Hematopoietic multipotent progenitor cell treated with erythropoietin and hydrocortisone succinate and interleukin-3 and kit ligand, for 15 days (in vitro differentiated cells): Measurements from ENCODE around the gene PCCA.
"Not testable (repeated sequence)": the region's sequence is repeated elsewhere in the genome, so short reads cannot be mapped to it uniquely, and the experiment has no call there.

Source experiments
- DNase-seq: peaks from one replicate; pipeline ENCODE4 v3.0.0-alpha.2; 2015; ENCODE audit warnings: low spot score

Gene PCCA

DNA sequence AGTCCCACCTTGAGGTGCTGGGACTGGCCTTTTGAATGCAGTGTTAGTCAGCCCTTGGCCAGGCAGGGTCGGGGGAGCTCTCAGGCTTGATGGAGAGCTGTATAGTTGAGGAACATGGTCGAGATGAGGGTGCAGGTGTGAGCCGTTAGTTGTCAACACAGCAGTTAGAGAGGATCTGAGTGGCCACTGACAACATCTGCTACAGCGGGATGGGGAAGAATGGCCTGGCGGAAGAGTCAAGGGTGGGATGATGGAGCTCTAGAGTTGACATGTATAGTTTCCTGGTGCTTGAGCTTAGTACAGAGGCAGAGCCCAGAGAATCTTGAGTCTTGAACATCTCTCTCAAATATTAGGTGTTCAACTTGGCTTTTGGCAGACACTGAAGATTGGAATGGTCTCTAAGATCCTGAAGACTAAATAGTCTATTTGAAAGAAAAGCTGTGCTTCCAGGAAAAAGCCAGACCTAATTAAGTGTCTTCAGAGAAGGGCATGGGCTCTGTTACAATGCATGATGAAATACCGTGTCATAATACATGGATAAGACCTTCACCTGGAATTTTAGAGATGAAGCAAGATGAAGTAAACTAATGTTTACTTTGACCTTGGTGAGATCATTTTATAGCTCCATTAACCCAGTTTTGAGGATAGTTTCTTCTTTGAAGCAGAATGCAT lies 9.7 kb downstream of the PCCA start:
- DNase-seq: no peak

DNA sequence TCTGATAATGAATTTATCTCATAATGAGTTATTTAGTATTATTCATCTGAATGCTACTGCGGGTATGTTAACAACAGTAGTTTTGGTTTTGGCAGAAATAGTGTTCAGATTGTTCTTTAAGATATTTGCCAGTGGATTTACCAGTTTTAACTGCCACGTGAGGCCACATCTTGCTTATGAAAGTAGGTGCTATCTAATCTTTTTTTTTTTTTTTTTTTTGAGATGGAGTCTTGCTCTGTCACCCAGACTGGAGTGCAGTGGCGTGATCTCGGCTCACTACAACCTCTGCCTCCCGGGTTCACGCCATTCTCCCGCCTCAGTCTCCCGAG lies 10.2 kb downstream of the PCCA start:
- not testable (repeated sequence) for DNase-seq

DNA sequence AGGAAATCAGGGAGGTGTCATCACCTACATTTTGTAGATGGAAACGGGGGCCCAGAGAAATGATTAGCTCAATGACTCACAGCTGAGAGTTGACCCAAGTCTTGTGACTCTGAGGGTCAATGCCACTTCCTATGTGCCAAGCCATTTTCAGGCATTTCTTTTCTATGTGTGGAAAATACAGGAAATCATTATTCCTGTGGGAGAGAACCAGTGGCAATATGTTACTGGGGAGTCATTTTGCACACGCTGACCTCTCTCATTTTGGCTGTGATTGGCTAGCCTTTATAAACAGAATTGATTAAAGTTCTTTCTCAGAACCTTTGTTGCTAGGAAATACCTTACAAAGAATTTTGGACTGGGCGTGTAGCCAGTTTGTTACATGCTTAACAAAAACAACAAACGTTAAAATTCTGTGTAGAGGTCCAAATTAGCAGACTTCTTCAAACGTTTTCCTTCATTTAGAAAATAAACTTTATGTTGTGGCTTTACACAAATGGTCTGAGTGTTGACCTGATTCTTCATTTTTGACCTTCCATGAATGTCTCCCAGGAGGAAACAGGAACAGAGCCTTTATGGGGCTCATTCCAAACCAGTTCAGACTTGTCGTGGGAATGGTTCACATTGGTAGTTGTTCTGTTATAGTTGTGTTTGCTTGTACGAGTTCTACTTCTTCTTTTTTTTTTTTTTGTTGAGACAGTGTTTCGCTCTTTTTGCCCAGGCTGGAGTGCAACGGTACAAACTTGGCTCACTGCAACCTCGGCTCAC lies 11.4 kb downstream of the PCCA start:
- DNase-seq: no peak

DNA sequence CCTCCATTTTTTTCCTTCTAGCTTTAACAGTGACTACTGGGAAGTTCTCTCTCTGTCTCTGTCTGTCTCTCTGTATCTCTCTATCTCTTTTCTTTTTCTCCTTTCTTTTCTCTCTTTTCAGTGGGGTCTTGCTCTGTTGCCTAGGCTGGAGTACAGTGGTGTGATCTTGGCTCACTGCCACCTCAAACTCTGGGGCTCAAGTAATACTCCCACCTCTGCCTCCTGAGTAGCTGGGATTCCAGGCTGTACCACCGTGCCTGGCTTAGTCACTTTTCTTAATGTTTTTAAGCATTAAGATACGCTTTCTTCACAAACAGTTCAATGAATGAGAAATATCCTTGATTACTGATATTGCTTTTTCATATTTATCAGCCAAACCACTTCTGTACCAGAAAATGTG lies 13.1 kb downstream of the PCCA start:
- DNase-seq: no peak

DNA sequence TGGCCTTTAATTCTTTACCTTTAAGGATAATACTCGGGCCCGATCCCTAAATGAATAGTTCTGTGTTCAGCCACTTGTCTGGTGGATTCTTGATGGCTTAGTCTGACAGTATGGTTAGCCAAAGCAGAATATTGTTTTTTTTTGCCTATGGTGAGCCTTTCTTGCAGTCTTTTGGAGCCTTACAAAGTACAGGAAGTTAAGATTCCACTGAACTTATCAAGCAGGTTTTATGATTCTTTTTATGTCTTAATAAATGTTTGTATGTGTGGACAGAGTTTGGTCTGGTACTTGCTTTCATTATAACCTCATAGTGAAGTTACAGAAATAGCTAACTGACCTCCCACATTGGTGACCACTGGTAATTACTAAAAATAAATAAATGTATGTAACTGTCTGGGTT lies 17.1 kb downstream of the PCCA start:
- DNase-seq: no peak

DNA sequence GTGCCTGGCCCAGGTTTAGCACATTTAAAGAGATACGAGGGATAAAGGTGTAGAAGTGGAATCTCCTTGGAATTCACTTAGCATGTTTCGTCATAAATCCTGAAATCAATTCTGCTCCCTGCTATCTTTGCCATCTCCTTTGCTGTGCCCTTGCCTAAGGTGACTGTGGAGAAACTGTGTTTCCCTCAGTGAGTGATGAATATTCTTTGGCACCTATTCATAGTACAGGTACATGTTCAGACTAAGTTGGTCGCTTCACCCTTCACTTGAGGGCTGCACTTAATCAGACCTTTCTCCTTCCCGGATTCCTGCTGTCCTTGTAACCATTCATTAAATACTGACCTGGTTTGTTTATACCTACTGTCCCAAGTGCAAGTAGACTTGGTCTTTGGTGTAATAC lies 17.8 kb downstream of the PCCA start:
- no peak for DNase-seq

DNA sequence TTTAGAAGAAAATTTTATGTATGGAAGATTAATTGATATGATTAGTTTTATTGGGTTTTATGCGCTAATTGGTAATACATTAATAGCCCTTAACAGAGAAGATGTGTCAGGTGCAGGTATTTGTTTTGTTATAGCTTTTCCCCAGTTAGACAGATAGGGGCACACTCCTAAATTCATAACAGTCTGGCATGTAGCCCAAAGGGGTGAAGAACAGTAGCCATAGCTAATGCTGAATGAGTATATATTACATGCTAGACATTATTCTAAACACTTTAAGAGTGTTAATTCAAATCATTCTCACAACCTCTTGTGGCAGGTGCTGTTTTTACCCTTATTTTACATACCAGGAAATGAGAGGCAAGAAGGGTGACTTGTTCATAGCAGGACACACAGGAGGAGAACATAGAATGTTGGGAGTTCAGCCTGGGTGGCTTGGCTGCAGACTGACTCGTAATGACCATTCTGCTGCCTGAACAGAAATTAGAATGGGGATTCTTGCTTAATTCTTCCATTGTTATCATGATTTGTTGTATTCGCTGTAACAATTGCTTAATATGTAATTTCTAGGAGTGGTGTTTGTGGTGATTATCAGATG lies 20.1 kb downstream of the PCCA start:
- DNase-seq: no peak

DNA sequence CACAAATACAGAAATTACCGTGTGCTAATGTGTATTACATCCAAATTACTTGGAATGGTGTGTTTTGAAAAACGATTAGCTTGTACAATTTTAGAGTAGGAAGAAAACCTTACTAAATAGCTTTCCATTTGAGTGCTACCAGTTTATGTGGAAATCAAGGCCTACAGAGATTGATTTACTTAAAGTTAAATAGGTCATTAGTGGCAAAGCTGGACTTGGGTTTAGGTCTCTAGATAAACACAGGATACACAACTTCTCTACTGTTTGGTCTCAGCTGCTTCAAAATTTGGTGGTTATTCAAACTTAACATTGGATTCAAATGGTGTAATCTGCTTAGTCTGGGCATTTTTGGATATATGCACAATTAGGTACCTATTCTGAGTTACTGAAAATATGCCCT lies 21.4 kb downstream of the PCCA start:
- DNase-seq: no peak

GRCh38 chr13:100112186-100112838 lies 23.4 kb downstream of the PCCA start:
- DNase-seq: no peak

DNA sequence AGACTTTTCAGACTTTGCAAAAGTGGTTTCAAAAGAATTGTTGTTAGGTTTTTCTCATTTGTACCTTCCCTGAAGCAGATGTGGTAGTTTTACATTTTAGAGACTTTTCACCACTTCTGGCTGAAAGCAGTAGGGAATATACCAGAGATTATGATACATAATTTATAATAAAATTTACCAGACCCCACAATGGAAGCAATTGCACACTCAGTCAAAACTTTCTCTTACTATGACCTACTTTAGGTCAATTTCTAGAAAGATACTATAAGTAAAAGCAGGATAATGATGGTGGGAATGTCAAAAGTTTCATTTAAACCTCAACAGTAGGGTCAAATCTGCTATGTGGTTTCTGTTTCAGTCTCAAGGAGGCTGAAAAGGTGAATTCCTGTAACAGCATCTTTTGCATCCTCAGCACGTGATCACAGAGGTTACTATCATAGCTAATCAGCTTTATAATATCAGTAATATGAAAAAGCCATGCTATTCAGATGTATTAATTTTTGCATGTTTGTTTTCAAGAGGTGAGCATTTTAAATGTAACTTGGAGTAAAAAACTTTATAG lies 26.9 kb downstream of the PCCA start:
- no peak for DNase-seq

DNA sequence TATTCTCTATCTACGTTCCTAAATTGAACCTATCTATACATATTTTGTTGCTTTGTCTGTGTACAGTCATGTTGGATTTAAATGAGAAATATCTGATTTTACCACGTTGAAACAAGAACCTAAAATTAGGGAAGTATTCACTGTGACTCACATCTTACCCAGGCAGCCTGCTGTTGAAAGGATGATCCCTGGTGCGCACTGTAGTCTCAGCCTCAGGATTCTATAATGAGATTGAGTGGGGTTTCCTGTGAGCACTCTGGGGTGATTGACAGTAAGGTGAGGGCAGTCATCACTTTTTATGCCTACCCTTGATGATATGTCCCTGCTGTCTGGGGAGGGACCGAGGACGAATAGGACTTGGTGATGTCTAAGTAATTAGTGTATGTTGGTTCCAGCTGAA lies 35.4 kb downstream of the PCCA start:
- no peak for DNase-seq

DNA sequence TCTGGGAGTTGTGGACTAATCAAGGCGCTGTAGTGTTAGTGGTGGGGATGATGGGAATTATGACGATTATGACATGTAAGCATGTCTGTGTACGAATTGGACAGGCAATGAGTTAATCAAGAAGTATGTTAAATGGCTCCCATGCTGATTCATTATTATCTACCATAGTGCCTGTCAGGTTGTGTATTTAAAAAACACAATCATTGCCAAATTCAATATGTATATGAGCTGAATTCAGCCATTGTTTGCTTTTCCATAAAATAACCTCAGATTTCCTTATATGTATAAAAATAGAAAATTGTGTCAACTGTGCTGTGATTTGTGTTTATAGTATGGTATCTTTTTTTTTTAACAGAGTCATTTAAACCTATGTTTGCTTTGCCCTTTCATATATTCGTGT lies 37.1 kb downstream of the PCCA start:
- DNase-seq: no peak

DNA sequence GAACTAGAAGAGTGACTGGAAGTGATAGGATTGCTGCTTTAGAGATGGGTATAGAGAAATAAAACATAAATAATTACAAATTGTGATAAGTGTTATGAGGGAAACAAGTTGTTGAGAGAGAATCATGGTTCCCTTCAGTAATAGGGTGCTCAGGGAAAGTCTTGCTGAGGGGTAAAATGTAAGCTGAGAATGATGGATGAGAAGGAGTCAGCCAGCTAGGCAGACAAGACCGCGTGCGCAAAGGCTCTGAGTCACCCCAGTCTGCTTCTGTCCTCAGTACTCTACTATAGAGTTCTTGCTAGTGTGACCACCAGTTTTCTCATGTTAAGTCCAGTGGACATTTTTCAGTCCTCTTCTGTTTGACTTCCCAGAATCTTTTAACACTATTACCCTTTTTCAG lies 39.5 kb downstream of the PCCA start:
- DNase-seq: no peak

- DNase-seq: no peak
Observed at GRCh38 chr13:100128838-100129237, 39.9 kb downstream of the PCCA start.

- DNase-seq: no peak
Observed at GRCh38 chr13:100129605-100130004, 40.7 kb downstream of the PCCA start.

- DNase-seq: no peak
Observed at GRCh38 chr13:100130092-100130491, 41.2 kb downstream of the PCCA start.

DNA sequence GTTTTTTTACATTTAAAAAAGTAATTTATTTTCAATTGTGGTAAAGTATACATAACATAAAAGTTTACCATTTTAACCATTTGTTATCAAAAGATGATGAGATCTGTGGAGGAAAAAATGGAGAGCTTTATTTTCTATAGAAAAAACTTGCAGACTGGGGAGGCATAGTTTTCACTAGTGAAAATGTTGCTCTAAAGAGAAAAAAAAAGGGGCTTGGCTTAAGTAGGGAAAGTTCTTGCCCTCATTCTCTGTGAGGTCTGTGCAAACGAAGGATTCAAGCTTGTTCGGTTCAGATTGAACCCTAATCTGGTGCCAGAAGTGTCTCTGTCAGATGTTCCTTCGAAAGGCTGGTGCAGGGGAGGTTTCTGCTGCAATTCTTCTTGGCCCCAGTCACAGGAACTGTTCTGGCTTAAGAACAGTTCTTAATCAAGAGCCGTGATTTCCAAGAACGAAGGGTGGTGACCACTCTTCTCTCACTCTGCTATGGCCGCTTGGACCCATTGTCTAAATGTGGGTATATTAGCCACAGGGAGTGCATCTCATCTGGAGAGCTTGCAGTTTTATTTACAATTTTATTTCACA lies 42.1 kb downstream of the PCCA start:
- DNase-seq: no peak

- no peak for DNase-seq
Observed at GRCh38 chr13:100131863-100132574, 43.1 kb downstream of the PCCA start.

GRCh38 chr13:100138859-100139491 lies 50.1 kb downstream of the PCCA start:
- no peak for DNase-seq

DNA sequence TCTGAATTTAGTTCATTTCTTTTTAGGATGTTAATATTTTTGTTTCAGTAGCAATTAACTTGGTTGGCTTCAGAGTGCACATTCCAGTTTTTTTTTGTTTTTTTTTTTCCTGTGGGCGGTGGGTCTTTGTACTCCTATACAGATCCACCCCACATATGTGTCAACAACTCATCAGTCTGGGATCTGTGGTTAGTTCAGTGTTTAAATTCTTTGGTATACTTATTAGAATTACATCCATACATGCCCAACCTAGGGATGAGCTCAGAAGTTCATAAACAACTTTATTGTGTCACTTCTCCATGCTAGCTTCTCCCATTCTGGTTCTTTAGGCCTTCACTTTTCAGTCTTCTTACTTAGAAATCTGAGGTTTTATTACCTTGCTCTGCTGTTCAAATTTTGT lies 50.9 kb downstream of the PCCA start:
- DNase-seq: no peak

DNA sequence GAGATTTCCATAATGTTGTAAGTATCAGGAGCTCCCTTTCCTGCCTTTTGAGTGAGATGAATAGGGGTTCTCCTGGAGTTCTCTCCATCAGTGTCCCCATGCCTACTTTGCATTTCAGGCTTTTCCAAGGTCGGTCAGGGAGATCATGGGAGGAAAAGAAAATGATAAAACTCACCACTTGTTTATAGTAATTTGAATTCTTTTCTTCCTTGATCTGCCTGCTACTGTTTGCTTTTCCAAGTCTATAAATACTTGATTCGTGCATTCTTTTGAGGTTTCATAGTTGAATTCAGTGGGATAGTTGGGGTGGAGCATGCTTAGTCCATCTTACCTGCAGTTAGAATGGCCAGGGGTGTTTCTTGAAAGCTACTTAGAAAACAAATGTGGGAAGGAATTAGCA lies 51.5 kb downstream of the PCCA start:
- no peak for DNase-seq
